ENCODE measurements around the gene SCP2.
A peak's percentile ranks its signal among the peaks of the same experiment; 100 is the strongest.

Gene SCP2, protein sequence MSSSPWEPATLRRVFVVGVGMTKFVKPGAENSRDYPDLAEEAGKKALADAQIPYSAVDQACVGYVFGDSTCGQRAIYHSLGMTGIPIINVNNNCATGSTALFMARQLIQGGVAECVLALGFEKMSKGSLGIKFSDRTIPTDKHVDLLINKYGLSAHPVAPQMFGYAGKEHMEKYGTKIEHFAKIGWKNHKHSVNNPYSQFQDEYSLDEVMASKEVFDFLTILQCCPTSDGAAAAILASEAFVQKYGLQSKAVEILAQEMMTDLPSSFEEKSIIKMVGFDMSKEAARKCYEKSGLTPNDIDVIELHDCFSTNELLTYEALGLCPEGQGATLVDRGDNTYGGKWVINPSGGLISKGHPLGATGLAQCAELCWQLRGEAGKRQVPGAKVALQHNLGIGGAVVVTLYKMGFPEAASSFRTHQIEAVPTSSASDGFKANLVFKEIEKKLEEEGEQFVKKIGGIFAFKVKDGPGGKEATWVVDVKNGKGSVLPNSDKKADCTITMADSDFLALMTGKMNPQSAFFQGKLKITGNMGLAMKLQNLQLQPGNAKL

DNA sequence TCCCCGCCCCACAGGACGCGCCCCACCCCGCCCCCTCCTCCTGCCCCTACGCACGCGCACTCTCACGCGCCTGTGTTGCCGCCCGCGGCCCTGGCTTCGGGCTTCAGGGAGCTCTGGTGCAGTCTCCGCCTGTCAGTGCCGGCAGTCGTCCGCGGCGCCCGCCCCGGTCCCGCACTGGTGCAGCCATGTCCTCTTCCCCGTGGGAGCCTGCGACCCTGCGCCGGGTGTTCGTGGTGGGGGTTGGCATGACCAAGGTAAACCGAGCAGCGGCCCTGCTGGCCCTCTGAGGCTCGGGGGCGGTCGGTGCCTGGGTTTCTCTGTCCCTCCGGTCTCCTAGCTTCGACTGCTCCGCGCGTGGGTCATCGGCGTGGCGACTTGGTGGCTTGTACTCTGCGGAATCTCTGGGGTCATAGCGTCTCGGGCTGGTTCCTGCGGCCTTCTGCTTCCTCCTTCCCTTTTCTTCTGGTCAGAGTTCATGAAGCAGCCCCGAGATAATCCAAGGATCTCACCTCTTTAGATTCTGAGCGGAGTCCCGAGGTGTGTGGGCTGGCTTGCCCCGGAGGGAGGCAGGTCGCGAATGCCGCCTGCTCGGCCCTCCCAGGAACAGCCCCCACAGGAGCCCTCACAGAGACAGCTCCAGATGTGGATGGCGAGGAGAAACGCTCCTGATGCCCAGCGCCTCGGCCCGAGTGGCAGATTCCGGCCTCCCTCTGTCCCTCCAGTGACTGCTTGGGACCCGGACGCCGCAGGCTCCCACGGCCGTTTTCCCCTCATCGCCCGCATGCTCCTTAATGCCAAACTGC lies at the start of gene SCP2:
SCP2 (plus strand) TSS at position 65 of the 803 bp plus-strand sequence; CDS start at position 186, 121 bp downstream.
- peak; percentile 85 for DNase-seq

DNA sequence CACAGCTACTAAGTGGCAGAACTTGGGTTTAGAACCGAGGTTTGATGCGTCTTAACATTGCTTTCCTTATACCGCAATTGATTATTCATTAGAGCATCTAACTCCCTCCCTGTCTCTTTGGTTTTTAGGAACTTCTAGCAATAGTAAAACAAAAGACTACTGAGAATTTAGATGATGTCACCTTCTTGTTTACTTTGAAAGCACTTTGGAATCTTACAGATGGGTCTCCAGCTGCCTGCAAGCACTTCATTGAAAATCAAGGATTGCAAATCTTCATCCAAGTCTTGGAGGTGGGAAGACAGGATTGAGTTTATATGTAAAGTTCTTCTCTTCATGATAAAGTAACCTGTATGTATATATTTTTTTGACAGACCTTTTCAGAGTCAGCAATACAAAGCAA lies 49.5 kb upstream of the SCP2 start:
- no peak for DNase-seq

DNA sequence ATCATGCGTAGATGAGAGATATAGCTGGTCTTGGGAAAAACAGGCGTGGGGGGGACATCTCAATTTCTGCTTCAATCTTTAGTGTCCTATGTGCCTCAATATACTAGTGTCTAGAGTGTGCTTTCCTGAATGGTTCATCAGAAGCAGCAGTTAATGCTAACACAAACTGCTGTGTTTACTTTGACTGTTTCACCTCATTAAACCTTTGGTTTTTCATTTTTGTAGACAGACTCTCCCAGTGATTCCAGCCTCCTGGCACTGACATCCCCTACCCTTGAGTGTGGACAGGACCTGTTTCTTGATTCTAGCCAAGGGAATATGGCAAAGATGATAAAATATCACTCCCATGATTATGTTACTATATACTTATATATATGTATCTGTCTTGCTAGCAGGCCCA lies 46.9 kb upstream of the SCP2 start:
- DNase-seq, result no peak

DNA sequence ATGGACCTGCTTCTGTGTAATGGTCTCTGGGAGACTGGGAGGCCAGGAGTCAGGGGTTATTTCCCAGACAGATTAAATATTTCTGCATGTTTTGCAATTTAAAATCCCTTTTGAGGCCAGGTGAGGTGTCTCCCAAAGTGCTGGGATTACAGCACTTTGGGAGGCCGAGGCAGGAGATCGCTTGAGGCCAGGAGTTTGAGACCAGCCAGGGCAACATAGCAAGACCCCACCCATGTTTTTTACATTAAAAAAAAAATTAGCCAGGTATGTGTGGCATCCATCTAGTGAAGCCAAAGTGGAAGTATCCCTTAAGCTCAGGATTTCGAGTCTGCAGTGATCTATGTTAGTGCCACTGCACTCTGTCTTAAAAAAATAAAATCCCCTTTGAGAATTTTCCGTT lies 39.6 kb upstream of the SCP2 start:
- no peak for DNase-seq

DNA sequence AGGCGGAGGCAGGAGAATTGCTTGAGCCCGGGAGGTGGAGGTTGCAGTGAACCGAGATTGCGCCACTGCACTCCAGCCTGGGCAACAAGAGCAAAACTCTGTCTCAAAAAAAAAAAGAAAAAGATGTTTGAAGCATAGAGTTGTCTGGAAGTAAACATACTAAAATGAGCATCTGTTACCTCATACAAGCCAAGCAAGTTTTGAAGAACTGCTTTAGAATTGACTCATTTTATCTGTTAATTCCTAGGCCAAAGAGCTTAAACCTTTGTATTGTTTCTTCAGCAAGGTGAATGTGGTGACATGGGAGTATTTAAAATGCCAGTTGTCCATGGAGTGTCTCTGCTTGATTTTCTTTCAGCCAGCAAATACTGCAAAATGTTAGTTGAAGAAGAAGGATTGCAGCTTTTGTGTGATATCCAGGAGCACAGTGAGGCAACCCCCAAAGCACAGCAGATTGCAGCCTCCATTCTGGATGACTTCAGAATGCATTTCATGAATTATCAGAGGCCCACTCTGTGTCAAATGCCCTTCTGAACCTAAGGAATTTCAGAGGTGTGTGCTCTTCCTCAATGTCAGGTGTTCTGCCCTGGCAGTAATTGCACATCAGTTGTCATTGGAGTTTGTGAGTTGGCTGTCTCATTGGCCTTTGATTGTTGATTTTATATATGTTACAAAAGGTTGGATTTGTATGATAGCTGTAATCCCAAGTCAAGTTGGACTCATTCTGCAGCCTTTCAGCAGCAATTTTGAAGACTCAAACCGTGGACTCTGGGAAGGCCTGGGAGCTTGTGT lies 34.5 kb upstream of the SCP2 start:
- DNase-seq, result no peak

DNA sequence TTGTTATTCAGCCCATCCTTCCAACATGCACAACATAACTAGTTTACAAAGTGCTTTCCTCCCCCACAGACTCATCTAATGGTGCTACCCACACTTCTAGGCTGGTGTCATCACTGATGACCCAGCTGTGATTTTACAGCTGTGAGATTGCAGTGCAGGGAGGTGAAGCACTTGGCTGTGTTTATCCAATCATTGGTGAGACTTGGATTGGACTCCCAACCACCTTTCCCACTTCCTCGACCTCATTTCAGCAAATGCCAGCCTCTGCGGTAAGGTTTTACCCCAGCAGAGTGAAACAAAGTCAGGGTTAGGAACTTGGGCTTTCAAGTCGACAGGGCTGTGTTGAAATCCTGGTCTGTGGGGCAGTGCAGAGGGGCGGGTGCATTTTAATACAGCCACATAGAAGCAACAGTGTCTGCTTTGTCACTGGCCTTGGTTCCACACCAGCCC lies 27.6 kb upstream of the SCP2 start:
- no peak for DNase-seq

DNA sequence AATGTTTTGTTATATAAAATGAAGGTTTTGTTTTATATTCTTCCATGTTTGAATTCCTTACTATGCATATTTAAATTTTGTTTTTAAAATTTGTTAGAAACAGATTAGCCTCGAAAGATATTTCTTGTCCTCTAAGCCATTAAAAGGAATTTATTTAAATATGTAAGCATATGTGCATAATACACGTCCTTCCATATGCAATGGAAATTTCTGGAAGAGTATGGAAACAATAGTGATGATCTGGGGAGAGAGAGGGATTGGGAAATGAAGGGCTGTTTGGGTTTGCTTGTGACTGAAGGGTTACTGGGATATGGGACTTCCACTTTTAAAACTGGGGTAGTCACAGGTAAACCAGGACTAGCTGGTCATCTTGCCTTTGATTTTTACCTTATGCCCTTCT lies 26.7 kb upstream of the SCP2 start:
- DNase-seq, result no peak

DNA sequence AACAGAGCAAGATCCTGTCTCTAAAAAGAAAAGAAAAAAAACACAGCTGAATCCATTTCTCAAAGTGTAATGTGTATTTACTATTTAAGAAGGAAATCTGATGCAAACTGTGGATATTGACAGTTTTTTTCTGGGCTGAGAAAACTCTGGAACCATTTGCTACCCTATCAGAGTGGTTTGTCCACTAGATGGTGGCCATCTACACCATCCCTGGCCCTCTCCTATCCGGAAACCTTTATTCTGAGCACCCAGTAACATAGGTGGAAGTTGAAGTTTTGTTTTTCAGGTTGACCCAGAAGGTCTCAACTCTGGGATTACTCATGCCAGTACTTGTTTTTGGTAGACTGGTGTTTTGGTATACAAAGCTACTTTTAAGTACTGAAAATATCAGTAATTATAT lies 25.7 kb upstream of the SCP2 start:
- no peak for DNase-seq

DNA sequence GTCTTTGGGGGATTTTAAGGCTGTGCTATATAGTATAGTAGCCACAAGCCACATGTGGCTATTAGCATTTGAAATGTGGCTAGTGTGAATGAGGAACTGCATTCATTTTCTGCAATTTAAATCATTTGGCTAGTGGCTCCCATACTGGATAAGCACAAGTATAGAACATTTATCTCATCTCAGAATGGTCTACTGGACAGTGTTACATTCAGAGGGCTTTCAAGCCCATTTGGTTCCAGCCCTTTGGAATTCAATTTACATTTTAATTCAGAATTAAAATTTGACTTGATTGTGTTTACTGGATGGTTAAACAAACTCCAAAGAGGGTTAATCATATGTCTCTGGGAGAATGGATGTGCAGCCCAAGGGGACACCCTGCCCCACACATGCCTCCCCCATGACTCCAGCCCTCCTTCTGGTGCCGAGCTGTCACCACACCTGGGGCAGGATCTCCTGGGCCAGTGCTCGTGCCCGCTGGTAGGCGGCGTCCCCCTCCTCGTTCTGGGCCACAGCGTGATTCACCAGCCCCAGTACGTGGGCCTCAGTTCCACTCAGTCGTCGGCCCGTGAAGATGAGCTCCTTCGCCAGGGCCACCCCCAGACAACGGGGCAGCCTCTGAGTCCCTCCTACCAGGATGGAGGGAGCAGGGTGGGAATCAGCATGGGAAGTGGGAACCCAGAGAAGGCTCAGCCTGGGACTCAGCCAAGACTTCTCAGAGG lies 22.7 kb upstream of the SCP2 start:
- DNase-seq, result no peak

DNA sequence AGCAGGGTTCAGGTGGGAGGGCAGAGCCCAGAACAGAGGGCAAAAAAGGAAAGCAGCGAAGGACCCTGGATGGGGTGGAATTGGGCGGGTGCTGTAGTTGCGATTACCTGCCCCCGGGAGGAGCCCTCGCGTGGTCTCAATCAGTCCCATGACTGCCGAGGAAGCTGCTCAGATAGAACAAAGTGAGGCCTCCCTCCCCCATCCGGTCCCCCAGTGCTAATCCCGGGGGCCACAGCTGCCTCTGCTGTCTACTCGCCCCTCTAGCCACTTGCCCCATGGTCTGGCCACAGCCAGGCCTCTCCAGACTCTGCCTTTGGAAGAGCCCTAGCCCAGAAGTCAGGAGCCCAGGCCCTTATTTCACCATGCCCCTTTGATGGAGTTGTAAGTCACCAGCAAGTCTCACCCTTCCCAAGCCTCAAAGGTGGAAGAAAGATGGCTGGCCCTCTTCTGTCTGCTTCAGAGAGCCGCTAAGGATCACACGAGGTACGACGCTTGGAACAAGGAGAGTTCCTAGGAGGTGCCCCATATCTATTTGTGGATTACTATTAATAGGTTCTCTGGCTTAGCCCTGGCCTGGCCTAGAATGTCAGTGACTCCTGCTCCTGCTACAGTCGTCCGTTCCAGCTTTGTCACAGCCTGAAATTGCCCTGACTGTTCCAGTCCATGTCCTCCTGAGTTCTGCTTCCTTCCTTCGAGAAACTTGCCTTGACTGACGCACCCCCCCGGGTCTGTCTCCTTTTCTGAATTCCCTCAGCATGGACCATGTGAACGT lies 22.0 kb upstream of the SCP2 start:
- peak; percentile 45 for DNase-seq

DNA sequence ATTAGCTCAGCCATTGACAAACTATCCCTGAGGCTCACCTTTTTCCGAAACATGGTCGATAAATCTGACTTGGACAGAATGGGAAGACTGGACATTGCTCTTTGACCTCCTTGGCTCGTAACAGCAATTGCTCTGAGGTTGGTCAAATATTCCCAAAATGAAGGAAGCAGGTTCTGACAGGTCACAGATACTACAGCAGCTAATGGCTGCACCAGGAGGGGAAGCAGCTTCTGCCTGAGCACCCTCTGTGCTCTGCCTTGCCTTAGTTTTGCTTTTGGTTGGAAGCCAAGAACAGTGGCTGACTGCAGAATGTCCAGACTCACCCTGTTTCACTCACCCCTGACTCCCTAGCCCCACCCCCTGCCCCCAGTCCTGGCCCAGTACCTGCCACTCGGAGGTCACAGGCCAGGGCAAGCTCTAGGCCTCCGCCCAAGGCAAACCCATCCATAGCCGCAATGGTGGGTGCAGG lies 20.9 kb upstream of the SCP2 start:
- no peak for DNase-seq

DNA sequence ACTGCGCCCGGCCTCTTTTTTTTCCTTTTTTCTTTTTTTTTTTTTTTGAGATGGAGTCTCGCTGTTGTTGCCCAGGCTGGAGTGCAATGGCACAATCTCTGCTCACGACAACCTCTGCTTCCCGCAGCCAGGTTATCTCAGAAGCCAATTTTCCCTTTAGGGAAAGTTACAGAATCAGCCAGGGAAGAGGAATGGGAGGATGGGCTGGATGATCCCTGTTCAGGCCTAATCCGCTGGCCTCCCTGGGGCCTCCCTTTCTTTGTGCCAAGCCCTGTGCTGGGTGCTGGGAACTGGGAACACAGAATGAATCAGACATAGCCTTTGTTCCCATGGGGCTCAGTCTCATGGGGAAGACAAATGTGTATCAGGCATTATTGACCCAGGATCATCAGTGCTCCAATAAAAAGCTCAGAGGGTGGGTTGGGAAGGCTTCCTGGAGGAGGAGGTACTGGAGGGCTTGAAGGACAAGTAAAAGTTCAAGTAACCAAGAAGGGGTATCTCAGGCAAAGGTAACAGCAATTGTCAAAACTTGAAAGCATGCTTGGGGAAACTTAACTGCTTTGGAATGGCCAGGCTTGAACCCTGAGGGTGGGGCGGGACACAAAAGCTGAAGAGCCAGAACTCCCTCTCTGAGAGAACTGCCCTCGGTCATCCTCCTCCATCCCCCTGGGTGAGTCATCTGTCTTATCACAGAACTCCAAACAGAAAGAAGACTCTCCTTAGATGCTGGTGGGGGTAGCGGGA lies 19.8 kb upstream of the SCP2 start:
- no peak for DNase-seq

DNA sequence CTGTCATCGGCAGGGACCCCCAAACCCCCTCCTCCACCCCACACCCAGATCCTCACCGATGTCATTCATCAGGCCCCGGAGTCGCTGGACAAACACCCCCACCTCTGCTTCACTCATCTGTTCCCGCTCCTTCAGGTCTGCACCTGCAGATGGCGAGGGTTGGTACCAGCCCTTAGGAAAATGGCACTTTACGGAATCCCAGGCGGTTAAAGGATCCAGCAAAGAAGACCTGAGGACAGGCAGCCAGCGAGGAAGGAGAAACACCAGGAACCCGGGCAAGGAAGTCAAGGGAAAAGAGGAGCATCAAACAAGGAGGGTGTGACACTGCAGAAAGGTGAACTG lies 19.3 kb upstream of the SCP2 start:
- DNase-seq, result no peak

DNA sequence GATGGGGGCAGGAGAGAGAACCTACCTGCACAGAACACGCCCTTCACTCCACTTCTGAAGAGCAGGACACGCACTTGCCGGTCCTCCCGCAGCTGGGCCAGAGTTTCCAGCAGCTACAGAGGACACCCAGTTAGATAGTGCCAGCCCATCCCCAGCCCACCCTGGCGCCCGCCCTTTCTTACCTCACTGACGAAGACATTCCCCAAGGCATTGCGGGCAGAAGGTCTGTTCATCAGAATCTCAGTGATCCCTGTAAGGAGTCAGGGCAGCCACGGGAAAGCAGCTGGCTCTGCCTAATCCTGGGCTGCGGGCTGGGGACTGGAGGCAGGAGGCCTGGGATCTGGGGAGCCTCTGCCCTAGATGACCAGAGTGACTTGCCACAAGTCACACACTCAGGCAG lies 15.5 kb upstream of the SCP2 start:
- no peak for DNase-seq

DNA sequence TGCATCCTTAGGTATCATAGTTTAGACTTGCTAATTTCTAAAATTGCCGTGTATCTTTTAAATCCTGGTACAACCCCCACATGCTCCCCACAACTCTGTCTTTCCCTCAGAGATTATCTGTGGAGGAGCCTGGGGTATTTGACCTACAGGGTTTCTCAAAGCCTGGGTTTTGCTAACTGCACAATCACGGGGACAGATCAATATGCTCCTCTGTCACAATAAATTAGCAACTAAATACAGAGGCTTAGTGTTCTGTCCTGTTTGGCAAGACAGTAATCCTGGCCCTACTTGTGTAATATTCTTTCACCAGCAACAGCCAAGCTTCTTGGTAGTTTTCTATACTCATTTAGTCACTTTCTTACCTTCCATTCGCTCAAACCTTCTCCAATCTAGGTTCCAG lies 14.1 kb upstream of the SCP2 start:
- DNase-seq, result no peak

DNA sequence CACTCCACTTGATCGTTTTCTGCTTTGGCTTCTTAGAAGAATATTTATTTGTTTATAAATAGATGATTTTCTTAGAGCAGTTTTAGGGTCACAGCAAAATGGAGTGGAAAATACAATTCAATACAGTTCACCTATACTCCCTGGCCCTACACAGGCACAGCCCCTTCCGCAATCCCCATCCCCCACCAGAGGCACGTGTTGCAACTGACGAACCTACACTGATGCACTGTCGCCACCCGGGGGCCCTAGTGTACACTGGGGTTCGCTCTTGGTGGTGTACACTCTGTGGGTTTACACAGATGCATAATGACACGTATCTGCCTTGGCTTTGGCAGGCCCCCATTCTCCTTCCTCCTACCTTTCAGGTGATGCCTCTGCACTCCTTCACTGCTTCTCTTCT lies 13.5 kb upstream of the SCP2 start:
- no peak for DNase-seq

DNA sequence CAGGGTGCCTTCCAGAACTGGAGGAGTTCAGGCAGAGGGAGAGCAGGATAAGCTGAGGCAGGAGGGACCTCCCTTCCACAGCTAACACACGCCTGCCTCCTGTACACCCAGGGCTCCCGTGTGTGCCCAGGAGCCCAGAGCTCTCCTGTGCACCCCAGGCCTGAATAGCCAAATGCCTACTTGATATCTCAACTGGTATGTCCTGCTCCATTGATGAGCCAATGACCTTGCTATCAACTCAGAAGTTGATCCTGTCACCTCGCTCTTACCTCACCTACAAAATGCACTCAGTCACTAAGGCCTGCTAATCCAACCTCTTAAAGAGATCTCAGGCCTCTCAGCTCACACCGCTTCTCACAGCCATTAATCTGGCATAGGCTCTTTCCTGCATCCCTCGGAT lies 12.6 kb upstream of the SCP2 start:
- no peak for DNase-seq

DNA sequence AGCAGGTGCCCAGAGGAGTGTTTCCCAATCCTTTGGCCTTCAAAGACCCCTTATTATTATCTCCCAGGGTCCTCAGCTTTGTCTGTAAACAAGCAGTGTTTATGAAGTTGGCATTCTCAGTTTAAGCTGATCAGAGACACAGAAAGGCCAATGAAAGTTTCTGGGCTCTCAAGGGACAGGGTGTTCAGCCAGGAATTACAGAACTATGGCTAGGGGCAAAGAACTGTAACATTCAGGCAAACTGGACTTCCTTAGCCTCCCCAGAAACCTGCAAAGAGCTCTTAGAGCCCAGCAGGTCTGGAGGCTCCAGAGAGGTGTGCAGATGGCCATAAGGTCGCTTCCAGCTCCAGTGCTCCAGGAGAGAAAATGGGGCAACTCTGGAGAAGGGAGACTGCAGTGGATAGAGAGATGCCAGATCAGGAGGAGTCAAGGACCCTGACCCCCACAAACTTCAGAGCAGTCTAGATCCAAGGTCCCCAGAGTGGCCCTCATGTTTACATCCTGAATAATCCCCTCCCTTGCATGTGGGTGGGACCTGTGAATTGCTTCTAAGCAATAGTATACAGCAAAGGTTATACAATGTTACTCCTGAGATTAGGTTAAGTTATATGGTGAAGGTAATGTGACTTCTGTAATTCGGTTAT lies 11.7 kb upstream of the SCP2 start:
- no peak for DNase-seq

DNA sequence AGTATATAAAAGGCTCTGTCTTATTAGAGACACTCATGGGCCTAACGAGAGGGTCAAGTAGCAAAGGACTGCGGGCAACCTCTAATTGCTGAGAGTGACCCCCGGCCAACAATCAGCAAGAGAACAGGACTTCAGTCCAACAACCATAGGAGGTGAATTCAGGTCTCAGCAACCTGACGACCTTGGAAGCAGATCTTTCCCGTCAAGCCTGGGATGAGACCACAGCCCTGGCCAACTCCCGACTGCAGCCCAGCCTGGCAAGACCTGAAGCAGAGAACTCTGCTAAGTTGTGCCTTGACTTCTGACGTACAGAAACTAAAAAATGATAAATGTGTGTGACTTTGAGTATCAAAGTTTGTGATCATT lies 11.2 kb upstream of the SCP2 start:
- DNase-seq, result no peak

DNA sequence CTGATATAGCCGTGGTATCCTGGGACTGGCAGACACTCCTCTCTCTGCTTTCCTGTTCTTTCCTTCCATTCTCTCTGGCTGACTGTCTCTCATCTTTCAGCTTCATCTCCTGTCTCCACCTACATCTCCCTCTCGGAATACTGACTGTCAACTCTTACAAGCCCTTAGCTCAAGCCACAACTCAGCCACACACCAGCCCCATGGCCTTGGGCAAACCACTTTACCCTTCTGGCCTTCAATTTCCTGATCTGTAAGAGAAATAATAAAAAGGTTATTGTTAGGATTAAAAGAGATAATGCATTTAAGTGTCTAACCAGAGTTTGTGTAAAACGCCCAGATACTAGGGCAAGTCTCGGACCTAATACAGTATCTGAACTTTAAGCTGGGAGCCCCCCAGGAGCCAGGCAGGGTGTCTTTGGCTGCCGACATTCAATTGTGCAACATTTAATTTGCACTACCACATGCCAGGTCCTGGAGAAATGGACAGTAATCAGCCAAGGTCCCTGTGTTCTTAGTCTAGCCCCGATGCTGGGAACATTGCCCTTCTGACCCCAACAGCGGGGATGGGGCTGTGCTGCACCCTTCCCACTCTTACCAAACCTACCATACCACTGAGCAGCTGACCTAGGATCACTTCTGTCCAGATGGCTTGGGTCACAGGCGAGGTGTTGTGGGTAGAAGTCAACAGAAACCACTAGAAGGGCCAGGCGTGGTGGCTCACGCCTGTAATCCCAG lies 10.7 kb upstream of the SCP2 start:
- no peak for DNase-seq

Measured in activated CD4-positive, alpha-beta T cell treated with anti-CD3 and anti-CD28 coated beads, Interleukin-10, Interleukin-2, amounts not matched to agents 100 ng/mL and 50 ng/mL, durations not matched to agents 16 hours and 8 hours (primary cell).